HG03378 (cell line): ENCODE measurements around the gene CHDH.

ENCODE experiments used
- ATAC-seq: cut with Tn5 transposase; IDR thresholded peaks from one replicate; pipeline ENCODE4 v1.9.1; 2021; ENCODE audit warnings: mild to moderate bottlenecking, moderate library complexity; ENCODE audit not compliant: unreplicated experiment

CHDH gene

DNA sequence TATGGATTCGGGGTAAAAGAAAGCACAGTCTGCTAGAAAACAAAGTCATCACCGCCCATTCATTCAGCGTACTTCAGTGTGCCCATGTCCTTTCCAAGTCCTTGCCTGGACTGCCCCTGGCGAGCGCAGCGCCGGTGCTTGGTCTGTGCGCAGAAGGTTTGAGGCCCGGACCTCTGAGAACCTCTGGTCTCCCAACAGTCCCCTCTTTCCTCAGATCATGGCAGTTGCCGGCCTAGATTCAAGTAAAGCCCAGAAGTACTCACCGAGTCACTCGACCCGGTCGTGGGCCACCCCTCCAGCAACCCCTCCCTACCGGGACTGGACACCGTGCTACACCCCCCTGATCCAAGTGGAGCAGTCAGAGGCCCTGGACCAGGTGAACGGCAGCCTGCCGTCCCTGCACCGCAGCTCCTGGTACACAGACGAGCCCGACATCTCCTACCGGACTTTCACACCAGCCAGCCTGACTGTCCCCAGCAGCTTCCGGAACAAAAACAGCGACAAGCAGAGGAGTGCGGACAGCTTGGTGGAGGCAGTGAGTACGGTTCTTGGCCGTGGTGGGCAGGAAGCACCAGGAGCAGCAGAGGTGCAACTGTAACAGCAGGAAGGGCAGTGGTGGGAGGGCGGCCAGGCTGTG lies 36.3 kb downstream of the CHDH start:
- ATAC-seq: no peak

- no peak for ATAC-seq
Measured at GRCh38 chr3:53809267-53809666, 37.0 kb downstream of the CHDH start.

DNA sequence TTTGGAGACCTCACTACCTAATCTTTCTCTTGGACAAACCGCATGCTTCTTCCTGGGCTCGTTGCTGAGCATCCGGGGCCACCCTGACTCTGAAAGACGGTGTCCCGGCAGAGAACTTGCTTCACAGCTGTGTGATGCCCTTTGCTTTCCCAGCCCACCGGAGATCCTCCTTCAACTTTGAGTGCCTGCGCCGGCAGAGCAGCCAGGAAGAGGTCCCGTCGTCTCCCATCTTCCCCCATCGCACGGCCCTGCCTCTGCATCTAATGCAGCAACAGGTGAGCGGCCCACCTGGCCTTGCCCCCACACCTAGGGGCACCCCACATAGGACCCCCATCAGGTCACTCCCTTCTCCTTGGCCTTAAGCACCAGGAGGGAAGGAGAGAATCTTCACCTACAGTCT lies 37.7 kb downstream of the CHDH start:
- no peak for ATAC-seq

DNA sequence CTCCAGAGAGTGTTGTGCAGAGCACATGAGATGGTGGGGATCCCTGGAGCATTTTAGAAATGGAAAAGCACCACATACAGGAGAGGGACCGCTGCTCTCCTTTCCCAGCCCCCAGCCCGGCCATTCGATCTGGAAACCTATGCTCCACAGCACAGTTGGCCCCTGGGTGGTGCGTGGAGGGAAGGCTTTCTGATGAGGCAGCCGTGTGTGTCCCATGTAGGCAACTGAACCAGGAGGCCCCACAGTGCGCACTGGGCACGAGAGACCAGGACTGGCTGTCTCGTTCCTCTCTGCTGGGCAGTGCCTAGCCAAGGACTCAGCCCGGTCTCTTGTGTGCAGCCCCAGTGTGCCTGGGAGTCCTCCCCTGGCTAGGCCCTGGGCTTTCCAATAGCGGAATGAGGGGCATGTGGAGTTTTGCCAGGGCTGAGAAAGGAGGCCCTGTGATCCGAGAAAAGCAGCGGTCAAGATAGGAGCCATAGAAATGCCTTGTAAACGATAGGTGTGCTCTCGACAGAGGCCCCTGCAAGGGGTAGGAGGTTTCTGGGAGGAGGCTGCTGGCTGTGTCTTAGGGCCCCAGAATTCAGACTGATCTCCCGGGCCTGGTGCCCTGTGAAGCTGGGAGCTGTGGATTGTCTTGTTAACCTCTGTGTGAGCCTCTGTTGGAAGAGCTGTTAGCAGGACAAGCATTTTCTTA lies 39.0 kb downstream of the CHDH start:
- ATAC-seq: no peak

- peak; percentile 53 for ATAC-seq
Measured at GRCh38 chr3:53806182-53807116, 39.8 kb downstream of the CHDH start.

DNA sequence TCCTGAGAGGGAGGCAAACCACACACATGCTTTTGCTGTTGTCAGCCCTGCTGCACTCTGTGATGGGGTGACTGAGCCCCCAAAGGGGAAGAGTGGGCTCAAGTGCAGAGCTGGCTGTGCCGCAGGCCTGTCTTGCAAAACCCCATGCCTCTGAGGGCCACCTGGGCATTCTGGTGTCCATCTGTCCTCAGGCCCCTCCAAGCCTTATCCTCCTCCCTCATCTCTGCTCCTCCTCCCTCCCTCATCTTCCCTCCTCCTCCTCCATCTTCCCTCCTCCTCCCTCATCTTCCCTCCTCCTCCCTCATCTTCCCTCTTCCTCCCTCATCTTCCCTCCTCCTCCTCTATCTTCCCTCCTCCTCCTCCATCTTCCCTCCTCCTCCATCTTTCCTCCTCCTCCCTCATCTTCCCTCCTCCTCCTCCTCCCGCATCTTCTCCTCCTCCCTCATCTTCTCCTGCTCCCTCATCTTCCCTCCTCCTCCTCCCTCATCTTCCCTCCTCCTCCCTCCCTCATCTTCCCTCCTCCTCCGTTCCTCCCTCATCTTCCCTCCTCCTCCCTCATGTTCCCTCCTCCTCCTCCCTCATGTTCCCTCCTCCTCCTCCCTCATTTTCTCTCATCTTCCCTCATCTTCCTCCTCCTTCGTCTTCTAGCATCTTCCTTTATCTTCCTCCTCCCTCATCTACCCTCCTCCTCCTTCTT lies 40.6 kb downstream of the CHDH start:
- no peak for ATAC-seq

GRCh38 chr3:53804697-53805462 lies 41.3 kb downstream of the CHDH start:
- ATAC-seq: no peak

DNA sequence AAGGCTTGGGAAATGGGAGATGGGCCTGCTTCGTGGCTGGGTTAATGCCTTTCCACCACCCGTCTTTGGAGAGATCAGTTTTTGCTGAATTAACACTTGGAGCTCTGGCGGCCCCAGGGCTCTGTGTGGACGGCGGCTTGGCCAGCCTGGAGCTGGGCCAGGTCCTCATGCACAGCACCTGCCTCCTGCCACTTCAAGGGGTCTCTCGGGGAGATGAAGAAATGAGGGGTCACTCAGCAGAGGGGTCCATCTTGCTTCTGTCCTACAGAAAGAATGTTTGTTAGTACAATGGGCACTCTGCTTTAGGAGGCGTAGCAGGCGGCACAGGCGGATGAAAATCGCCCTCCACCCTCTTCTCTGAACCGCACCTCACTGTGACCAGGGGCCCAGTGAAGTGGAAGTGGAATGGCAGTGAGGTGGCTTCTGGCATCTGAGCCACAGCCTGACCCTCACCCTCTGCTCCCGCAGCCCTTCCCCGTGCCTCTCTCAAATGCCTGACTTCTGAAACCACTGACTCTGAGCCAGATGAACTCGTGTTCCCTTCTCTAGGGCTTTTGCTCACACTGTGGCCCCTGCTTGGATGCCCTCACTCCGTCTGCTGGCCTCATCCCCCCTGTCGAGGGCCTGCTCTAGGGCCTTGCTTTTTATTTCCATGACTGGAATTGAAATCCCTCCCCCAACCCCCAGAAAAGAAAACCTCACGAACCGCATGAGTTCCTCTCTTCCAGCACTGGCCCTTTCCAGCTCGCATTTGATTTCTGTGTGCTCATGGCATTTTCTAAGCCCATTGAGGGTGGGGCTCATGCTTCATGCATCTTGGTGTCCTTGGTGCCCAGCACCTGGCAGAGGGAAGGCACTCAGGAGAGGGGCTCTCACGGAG lies 42.2 kb downstream of the CHDH start:
- no peak for ATAC-seq

- no peak for ATAC-seq
Measured at GRCh38 chr3:53803124-53803815, 42.9 kb downstream of the CHDH start.

DNA sequence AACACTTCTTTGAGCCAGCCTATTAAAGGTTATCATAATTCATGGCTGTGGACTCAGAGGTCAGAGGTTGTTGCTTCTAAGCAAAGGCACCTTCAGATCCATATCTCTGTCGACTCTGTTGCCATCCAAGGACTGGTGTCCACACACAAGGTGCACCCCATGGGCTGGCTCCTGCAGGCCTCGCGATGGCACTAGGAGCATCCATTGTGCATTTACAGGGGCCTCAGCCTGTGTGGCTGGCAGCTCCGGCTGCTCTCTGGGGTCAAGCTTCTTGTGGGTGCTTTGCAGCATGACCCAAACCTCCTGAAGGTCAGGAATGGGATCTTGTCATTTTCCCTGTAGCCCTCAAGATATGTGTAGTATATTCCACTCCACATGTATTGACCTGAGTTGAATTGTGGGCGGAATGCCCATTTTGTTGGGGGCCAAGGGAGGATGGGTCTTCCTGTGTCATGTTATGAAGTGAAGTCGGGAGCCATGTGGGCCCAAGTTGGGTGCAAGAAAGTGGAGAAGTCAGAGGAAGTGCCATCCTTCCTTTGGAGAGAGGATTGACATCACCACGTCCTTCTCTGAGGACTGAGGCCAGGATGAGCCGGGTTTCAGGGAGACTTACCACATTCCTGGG lies 43.9 kb downstream of the CHDH start:
- no peak for ATAC-seq

- no peak for ATAC-seq
Measured at GRCh38 chr3:53801319-53801718, 44.9 kb downstream of the CHDH start.

DNA sequence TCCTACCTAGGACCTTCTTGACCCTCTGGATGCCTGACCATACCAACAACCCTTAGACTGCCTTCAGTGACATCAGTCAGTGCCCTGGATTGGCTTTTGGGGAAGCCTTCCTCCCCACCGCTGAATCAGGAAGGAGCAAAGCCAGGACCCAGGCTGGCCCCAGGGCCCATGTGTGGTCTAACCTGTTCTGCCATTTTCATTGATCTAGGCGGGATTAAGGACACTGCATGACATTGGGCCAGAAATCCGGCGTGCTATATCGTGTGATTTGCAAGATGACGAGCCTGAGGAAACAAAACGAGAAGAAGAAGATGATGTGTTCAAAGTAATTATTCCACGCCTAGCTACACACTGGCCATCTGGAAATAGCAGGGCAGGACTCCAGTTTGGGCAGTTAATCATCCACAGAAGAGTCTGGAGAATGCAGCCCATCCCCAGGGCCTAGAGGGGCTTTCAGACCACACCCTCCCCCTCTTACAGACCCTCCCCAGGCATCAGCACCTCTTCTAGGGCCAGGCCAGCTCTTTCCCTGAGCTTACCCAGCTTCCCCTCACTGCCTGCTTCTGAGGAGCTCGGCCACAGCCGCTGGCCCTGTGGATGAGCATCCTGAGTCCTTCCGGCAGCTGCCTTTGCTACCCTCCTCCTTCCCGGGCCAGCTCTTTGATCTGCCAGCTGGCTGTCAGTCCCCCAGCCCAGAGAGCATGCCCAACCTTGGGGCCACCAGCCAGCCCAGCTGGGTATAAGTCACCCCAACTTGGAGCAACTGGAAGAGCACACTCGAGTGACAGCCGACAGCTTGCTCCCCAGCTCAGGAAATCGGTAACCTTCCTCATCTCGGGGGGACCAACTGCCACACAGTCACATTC lies 45.9 kb downstream of the CHDH start:
- ATAC-seq: no peak

GRCh38 chr3:53799338-53799865 lies 46.8 kb downstream of the CHDH start:
- no peak for ATAC-seq

DNA sequence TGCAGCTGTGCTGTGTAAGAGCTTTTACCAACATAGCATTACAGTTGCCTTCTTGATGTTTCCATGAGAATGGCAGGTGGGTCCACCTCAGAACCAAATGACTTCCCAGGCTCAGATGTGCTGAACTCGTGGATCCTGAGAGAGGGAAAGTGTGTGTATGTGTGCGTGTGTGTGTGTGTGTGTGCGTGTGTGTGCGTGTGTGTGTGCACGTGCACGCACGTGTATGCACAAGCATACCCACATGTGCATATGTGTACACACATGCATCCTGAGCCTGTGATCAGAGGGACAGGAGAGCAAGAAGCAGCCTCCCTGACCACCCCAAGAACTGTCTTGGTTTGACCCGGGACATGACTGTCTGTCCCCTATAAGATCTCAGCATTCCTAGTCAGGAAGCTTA lies 48.1 kb downstream of the CHDH start:
- no peak for ATAC-seq

DNA sequence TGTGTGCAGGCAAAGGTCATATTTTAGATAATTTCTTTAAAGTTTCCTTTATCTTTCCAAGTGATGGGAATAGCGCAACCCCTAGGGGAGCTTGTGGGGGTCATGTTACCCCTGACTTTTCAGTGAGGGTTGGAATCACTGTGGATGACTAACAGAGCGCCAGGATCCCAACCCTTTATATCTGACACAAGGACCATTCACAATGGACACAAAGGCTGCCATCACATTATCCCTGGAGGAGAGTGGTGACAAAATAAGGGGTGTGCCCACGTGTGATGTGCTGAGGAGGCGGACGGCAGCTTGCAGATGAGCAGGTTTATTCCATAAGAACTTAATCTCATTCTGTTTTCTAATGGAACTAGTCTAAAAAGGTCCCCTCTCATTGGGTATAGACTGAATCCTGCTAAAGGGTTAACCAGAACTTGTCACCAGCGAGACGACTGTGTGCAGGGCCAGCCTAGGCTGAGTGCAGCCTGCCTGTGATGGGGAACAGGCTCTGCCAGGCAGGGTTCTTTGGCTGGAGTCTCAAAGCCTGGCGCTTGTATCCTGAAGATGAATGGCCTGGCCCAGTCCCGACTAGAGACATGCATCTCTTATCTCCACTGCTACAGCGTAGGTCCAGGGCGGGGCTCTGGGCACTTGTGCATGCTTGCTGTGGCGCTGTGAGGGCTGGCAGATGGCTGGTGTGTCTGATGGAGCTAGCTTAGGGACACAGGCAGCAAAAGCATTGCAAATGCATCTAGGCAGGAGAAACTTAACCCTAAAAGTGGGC lies 50.2 kb downstream of the CHDH start:
- no peak for ATAC-seq

- ATAC-seq: no peak
Measured at GRCh38 chr3:53795176-53795575, 51.0 kb downstream of the CHDH start.
